CD4-positive, alpha-beta T cell treated with Interferon alpha-2 for 1 hour (primary cell): ENCODE measurements around the gene TBC1D8.

Experiments
- DNase-seq, 2 donors: peaks; one replicate each; pipeline ENCODE4 v3.0.0-alpha.2; 2020 to 2022

TBC1D8 gene

DNA sequence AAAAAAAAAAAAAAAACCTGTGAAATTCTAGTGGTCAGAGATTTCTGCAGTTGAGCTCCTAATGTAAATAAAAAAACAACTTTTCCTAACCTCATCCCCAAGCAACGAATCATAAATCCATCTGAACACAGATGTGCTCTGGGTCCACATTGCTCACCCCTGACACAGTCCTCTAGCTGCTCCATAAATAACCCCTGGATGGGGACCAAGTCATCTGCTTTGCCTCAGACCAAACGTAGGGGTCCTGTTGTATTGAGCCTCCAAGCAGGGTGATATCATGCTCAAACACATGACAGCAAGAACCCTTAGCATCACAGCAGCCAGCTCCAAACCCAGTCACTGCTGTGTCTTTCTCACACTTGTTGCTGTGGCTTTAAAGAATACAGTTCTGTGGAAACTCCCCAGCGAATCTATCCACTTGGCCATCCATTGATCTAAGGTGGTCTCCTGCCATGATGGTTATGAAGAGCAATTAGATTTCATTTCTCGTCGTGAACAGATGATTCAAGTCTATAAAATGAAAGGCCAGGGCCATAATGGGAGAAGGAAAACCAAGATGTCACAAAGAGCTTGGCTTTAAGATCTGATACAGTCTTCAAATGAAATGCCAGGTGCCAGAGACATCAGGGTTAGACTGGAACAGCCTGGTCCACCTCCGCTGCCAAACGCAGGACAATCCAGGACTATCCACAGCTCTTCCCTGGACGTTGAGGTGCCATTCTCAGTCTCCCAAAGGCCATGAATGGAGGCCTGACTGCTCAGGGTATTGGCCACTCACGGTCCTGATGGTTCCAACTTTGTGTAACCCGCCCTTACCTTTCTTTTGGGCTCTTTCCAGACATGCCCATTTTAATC is 39.0 kb downstream of the TBC1D8 start:
- no peak for DNase-seq

GRCh38 chr2:101111262-101111838 is 39.8 kb downstream of the TBC1D8 start:
- no peak for DNase-seq

DNA sequence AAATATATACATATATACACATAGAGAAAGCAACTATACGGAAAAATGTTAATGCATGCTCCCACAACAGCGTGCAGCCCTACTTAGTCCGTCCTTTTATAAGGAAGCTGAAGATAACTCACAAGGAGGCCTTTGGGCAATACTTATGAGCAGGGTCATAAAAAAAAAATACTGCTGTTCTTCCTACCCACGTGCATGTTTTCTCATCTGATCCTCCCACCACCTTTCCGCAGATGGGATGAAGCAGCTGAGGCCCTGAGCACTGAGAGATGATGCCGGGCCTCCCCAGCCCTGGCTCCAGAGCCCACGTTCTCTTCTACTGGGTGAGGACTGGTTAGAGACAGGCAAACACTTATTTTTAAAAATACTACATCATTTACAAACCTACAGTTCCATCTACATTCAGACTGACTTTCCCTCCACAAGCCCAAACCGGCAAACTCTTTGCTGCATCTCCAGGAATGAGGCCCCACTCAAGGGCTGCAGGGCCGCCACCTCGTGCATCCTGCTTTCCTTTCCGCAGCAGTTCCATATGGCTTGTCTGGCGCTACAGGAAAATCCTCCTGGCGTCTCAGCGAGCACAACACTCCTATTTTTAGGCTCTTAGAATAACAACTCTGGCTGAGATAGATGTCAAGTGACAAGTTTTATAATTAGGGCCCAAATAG is 41.6 kb downstream of the TBC1D8 start:
- DNase-seq: no peak

GRCh38 chr2:101108357-101108756 is 42.8 kb downstream of the TBC1D8 start:
- DNase-seq: no peak

GRCh38 chr2:101107241-101107640 is 43.9 kb downstream of the TBC1D8 start:
- DNase-seq: no peak

- no peak for DNase-seq
Measured at GRCh38 chr2:101106453-101107181, 44.6 kb downstream of the TBC1D8 start.

DNA sequence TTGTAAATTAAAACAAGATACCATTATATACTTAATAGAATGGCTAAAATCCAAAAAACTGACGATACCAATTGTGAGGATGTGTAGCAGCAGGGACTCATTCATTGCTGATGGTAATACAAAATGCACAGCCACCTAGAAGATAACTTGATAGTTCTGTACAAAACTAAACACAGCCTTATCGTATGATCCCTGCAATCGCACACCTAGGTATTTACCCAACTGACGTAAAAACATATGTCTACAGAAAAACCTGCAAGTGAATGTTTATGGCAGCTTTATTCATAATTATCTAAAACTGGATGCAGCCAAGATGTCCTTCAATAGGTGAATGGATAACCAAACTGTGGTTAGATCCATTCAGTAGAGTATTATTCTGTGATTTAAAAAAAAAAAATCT is 45.5 kb downstream of the TBC1D8 start:
- DNase-seq: no peak

DNA sequence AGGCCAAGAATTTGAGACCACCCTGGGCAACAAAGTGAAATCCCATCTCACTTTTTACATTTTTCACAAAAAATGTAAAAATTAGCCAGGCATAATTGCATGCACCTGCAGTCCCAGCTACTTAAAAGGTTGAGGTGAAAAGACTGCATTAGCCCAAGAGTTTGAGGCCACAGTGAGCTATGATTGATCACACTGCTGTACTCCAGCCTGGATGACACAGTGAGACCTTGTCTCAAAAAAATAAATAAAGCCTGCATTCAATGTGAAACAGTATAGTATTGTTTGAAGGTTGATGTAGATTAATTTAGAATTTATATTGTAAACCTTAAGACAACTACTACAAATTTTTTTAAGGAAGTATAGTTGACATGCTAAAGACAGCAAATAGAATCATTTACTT is 53.5 kb downstream of the TBC1D8 start:
- no peak for DNase-seq

- no peak for DNase-seq
Measured at GRCh38 chr2:101096619-101097142, 54.5 kb downstream of the TBC1D8 start.

GRCh38 chr2:101094351-101094750 is 56.8 kb downstream of the TBC1D8 start:
- DNase-seq: no peak

DNA sequence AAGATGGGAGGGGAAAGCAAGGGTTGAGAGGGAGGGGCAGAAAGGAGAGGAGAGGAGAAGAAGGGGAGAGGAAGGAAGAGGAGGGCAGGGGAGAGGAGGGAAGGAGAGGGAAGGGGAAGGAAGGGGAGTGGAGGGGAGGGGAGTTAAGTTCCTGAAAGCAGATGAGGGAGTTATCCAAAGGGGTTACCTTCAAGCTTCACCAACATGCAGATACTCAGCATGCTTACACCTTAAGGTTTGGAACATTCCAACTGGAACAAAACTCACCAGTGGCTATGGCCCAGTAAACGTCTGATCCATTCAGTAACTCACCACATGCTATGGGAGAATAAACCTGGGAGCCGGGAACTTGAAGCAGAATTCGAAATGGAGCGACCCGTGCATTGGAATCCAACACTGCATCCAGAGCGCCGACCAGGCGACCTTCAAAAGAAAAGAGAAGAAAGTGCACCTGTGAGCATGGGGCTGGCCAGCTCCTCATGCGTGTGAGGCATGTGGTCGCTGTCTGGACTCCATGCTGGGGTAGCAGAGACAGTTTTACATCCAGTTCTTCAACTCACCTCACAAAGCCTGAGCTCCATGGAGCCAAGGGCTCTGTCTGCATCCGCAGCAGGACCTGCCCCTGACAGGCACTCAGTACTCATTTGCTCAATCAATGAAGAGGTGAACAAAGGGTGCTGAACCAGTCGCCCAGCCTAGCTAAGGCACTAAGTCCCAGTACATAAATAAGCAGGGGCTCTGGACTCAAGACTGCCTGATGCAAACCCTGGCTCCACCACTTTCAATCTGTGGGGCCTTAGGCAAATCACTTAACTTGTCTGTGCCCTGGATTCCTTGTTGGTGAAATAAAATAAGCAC is 61.0 kb downstream of the TBC1D8 start:
- no peak for DNase-seq

DNA sequence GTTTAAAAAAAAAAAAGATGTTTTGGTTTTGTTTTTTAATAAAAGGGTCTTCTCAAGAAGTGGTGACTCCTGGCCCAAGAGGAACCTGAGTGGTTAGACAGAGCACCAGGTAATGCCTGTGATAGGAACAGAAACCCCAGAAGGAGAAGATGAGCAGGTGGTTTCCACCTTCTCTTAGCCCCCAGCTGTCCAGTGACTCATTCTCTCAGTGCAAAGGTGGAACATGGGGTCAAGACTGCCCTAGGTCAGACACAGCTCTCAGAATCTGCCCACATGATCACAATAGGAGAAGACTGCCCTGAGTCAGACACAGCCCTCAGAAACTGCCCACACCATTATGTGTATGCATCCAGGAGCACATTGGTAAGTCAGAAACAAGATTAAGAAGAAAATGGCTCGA is 61.8 kb downstream of the TBC1D8 start:
- DNase-seq: peak in 1 of 2 donors; percentile 1

- DNase-seq: no peak
Measured at GRCh38 chr2:101087638-101088037, 63.5 kb downstream of the TBC1D8 start.

- DNase-seq: no peak
Measured at GRCh38 chr2:101083613-101084012, 67.6 kb downstream of the TBC1D8 start.

DNA sequence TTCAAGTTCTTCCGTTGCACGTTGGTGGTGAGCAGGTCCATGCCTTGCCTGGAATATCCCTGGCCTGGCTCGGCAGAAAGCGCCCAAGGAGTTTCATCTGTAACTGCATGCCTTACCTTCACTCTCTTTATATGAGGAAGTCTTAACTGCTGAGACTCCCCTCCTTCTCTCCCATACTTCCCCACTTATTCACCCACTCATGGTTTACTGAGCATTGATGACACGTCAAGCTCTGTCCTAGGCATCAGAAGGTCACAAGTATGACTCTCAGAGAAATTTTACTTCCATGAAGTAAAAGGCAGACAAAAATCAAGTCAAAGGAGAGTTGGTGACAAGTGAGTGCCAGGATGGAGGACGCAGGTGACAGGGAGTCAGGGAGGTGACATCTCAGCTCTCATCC is 68.2 kb downstream of the TBC1D8 start:
- DNase-seq: no peak

DNA sequence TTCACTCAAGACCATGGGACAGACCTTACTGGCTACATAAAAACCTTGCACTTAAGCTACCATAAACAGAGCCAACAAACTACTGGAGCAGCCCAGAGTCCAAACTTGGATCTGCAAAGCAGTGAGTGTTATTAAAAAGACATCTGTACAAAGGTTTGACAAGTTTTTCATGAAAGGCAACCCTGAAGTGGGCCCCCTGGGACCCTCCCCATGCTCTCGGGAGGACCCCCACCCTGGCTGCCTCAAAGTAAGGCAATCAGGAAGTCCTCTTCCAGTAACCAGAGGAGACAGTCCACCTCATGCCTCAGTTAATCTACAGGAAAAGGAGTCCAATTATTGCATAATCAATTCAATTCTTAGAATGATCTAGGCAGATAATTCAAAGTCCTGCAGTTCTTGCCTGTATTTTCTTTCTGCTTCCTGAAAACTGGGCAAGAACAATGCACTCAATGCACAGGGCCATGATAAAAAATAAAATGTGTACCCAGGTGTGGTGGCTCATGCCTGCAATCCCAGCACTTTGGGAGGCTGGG is 69.7 kb downstream of the TBC1D8 start:
- no peak for DNase-seq

GRCh38 chr2:101080211-101081068 is 70.7 kb downstream of the TBC1D8 start:
- no peak for DNase-seq

GRCh38 chr2:101076581-101076980 is 74.6 kb downstream of the TBC1D8 start:
- no peak for DNase-seq

DNA sequence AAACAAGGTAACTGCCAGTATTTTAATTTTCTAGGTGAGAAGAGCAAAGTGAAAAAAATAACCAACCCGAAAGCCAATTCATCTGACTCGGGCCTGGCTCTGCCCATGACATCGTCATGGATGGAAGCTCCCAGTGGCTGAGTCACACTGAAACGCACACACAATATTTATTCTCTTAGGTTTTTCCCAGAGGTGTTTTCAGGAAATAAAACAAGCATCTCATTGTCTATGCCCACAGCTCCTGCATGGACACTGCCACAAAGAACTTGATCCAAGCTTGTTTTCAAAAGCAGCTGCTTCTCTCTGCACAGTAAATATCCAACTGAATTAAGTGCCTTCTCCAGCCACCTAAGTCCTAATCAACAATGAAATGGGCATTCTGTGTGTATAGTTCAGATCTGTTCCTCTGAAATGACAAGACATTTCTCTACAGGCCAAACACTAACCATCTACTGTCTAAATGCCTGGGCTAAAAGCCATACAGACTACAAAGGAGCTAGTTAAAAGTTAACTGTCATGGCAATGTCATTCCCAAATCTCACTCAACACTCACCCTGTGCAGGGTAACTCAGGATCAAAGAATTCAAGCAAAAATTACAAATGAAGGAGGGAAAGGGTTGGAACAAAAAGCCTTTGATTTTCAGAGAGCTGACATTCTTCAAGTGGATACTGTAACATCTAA is 86.2 kb downstream of the TBC1D8 start:
- DNase-seq: no peak

- DNase-seq: no peak
Measured at GRCh38 chr2:101064505-101064867, 86.7 kb downstream of the TBC1D8 start.
